Osteocyte (in vitro differentiated cells): ENCODE measurements around the gene SYCP3. TPM values are rescaled to one million over a fixed set of nuclear protein-coding genes. Genes with fewer than 3 reads are reported as not detected.
"Not testable (repeated sequence)": the region's sequence is repeated elsewhere in the genome, so short reads cannot be mapped to it uniquely, and the experiment has no call there.

Experiments
- DNase-seq: peaks from one replicate; pipeline ENCODE4 v3.0.0; 2021; ENCODE audit warnings: mixed read lengths; ENCODE audit not compliant: unreplicated experiment; ENCODE audit errors: extremely low spot score
- H3K27ac Mint-ChIP-seq: one replicate; pipeline ENCODE4 v1.8.0; 2021; ENCODE audit warnings: mild to moderate bottlenecking, mixed read lengths; ENCODE audit not compliant: unreplicated experiment
- H3K27me3 Mint-ChIP-seq: one replicate; pipeline ENCODE4 v1.8.0; 2021; ENCODE audit warnings: mixed read lengths; ENCODE audit not compliant: unreplicated experiment
- H3K36me3 Mint-ChIP-seq: one replicate; pipeline ENCODE4 v1.8.0; 2021; ENCODE audit warnings: mixed read lengths; ENCODE audit not compliant: unreplicated experiment
- H3K4me1 Mint-ChIP-seq: one replicate; pipeline ENCODE4 v1.8.0; 2021; ENCODE audit warnings: mixed read lengths; ENCODE audit not compliant: unreplicated experiment
- H3K4me3 Mint-ChIP-seq: one replicate; pipeline ENCODE4 v1.8.0; 2021; ENCODE audit warnings: mild to moderate bottlenecking, moderate library complexity, mixed read lengths; ENCODE audit not compliant: unreplicated experiment
- H3K9me3 Mint-ChIP-seq: one replicate; pipeline ENCODE4 v1.8.0; 2021; ENCODE audit warnings: mixed read lengths; ENCODE audit not compliant: unreplicated experiment
- total RNA-seq: library from RNA; stranded (reverse); gene quantifications from 2 replicates; pipeline ENCODE4 v1.2.1, GENCODE V29; 2021
- TF ChIP-seq, protein P1 (sequence below): fragments of 200-600 bp; sonication (generic); IDR thresholded peaks from 2 replicates; pipeline ENCODE4 v1.5.0; 2021; ENCODE audit warnings: antibody characterized with exemption, mild to moderate bottlenecking, moderate library complexity

The SYCP3 gene
- total RNA-seq, 1 donor from 2014 or later, result not detected

DNA sequence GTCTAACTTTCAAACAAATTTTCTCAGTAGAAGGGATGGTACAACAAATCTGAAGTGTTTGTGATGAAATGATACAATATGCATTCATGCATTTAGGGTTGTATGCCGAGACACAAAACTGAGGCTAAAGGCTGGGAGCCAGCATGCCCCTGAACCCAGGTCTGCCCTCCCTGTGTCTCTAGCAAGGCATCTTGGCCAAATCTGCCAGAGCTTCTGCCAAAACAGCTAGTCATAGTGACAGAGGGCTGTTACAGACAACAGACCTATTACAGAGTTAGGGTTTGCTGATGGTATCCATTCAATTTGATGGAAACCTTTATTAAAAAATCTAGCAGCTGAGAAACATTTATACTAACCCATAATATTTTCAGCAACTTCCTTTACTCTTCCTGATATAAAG lies 53.1 kb downstream of the SYCP3 start:
- H3K4me3 Mint-ChIP-seq, result no peak overlapping the region
- peaks cover 22% of the 10 kb centered on the region for H3K27me3 Mint-ChIP-seq
- no peaks in the 10 kb centered on the region for H3K9me3 Mint-ChIP-seq
- no peaks in the 10 kb centered on the region for H3K4me1 Mint-ChIP-seq
- H3K36me3 Mint-ChIP-seq, result no peaks in the 10 kb centered on the region
- no peak for DNase-seq
- TF ChIP-seq, protein P1, sequence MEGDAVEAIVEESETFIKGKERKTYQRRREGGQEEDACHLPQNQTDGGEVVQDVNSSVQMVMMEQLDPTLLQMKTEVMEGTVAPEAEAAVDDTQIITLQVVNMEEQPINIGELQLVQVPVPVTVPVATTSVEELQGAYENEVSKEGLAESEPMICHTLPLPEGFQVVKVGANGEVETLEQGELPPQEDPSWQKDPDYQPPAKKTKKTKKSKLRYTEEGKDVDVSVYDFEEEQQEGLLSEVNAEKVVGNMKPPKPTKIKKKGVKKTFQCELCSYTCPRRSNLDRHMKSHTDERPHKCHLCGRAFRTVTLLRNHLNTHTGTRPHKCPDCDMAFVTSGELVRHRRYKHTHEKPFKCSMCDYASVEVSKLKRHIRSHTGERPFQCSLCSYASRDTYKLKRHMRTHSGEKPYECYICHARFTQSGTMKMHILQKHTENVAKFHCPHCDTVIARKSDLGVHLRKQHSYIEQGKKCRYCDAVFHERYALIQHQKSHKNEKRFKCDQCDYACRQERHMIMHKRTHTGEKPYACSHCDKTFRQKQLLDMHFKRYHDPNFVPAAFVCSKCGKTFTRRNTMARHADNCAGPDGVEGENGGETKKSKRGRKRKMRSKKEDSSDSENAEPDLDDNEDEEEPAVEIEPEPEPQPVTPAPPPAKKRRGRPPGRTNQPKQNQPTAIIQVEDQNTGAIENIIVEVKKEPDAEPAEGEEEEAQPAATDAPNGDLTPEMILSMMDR, result no peak
- no peak overlapping the region for H3K27ac Mint-ChIP-seq

- Mint-ChIP-seq H3K36me3 (no peaks in the 10 kb centered on the region), H3K27ac (no peak overlapping the region), H3K9me3 (no peaks in the 10 kb centered on the region), H3K4me3 (no peak overlapping the region), H3K4me1 (no peaks in the 10 kb centered on the region), H3K27me3 (peaks cover 24% of the 10 kb centered on the region)
- TF ChIP-seq, protein P1, result no peak
- no peak for DNase-seq
These were observed 54.2 kb downstream of the SYCP3 start for GRCh38 chr12:101685092-101685491.

- H3K4me3 Mint-ChIP-seq, result not testable (repeated sequence)
These were observed 57.6 kb downstream of the SYCP3 start for GRCh38 chr12:101681627-101682026.

GRCh38 chr12:101680647-101681046 lies 58.6 kb downstream of the SYCP3 start:
- peaks cover 29% of the 10 kb centered on the region for H3K27me3 Mint-ChIP-seq
- no peaks in the 10 kb centered on the region for H3K4me1 Mint-ChIP-seq
- no peak for DNase-seq
- TF ChIP-seq, protein P1, result no peak
- no peak overlapping the region for H3K27ac Mint-ChIP-seq
- H3K9me3 Mint-ChIP-seq, result no peaks in the 10 kb centered on the region
- no peaks in the 10 kb centered on the region for H3K36me3 Mint-ChIP-seq
- no peak overlapping the region for H3K4me3 Mint-ChIP-seq

More at GRCh38 chr12:101681627-101682026, 57.6 kb downstream of the SYCP3 start:
- not testable (repeated sequence) for DNase-seq, H3K9me3 Mint-ChIP-seq, H3K27ac Mint-ChIP-seq, H3K36me3 Mint-ChIP-seq, H3K4me1 Mint-ChIP-seq
- H3K27me3 Mint-ChIP-seq, result peaks cover 34% of the 10 kb centered on the region

GRCh38 chr12:101680240-101680639 lies 59.0 kb downstream of the SYCP3 start:
- no peak for DNase-seq
- no peaks in the 10 kb centered on the region for H3K36me3 Mint-ChIP-seq
- no peaks in the 10 kb centered on the region for H3K4me1 Mint-ChIP-seq
- H3K27me3 Mint-ChIP-seq, result peaks cover 27% of the 10 kb centered on the region
- no peak overlapping the region for H3K27ac Mint-ChIP-seq
- no peak overlapping the region for H3K4me3 Mint-ChIP-seq
- TF ChIP-seq, protein P1, result no peak
- H3K9me3 Mint-ChIP-seq, result no peaks in the 10 kb centered on the region

Other genes starting within 250 kb of the SYCP3 start
- not detected in 2 replicates for gene MYBPC1, start 144.5 kb downstream of the SYCP3 start, total RNA-seq
- gene CHPT1, start 41.8 kb downstream of the SYCP3 start, total RNA-seq, result 26.2 and 26.7 TPM in 2 replicates
- 25.8 and 26.8 TPM in 2 replicates for gene GNPTAB, start 91.5 kb upstream of the SYCP3 start, total RNA-seq
- gene DRAM1, start 138.1 kb upstream of the SYCP3 start, total RNA-seq, result 18.2 and 20.0 TPM in 2 replicates